Measurements from ENCODE around the gene NUCB2. TPM values are rescaled to one million over a fixed set of nuclear protein-coding genes. Genes with fewer than 3 reads are reported as not detected.
"Not testable (repeated sequence)": the region's sequence is repeated elsewhere in the genome, so short reads cannot be mapped to it uniquely, and the experiment has no call there.

Gene NUCB2
- total and polyA plus RNA-seq, 2 of the 13 experiments (the other 11 are each of a cell fraction or from before 2014, with no cell fraction given), result 54.2 to 82.4 TPM

DNA sequence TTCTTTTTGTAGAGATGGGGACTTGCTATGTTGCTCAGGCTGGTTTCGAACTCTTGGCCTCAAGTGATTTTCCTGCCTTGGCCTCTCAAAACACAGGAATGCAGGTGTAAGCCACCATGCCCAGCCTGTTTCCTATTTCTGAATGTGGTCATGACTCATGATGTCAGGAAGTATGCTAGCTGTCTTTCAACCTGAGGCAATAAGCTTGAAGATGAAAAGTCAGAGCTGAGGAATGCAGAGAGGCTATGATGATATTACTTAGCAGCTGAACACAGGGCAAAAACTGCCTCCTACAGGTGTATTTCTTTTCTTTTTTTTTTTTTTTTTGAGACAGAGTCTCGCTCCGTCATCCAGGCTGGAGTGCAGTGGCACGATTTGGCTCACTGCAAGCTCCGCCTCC, 9.0 kb upstream of the NUCB2 start:
- Histone ChIP-seq H3K4me3 (replicated peaks in 1 of 3; ENCODE audit: insufficient read depth in 1 of 3, low read depth in 2 of 3, low read length in 3 of 3) (no peak overlapping the region), H3K4me2 (ENCODE audit: low read depth, low read length) (no peak overlapping the region), H3K27ac (ENCODE audit: extremely low read length, insufficient read depth, low read length) (no peak overlapping the region), H3K36me3 (replicated peaks in 1 of 2; ENCODE audit: control insufficient read depth in 1 of 2, insufficient read depth in 2 of 2, low read length in 2 of 2) (no peaks in the 10 kb centered on the region), H3K4me1 (ENCODE audit: insufficient read depth, low read length) (0 out of 2 replicates have a peak, but pooled peaks cover under 1% of the 10 kb centered on the region), H3K79me2 (ENCODE audit: insufficient read depth, low read length) (no peaks in the 10 kb centered on the region), H3K9ac (ENCODE audit: insufficient read depth, low read depth, low read length) (no peak overlapping the region), H2AFZ (ENCODE audit: low read length) (no peak overlapping the region), H3K27me3 (ENCODE audit: control insufficient read depth in 1 of 2, insufficient read depth in 2 of 2, low read length in 2 of 2) (no peaks in the 10 kb centered on the region), H3K9me3 (ENCODE audit: low read length) (no peaks in the 10 kb centered on the region), H4K20me1 (ENCODE audit: insufficient read depth, low read length) (no peaks in the 10 kb centered on the region)
- FAIRE-seq (no peak), ATAC-seq (no peak), DNase-seq (ENCODE audit: low spot score) (no peak)
- WGBS (ENCODE audit: low lambda C conversion rate), result 79% methylated on average over 5 of the region's 5 CpGs
- intact Hi-C loops (cut with micrococcal nuclease; ENCODE audit: unreplicated experiment), result no loop called here
- ChIA-PET POLR2A (no interaction called here), CTCF (ENCODE audit: low intra/inter-chr PET ratio, low total read pairs) (no interaction called here)
- no TSS peak for BruUV-seq (replicated peaks)
- TF ChIP-seq, protein P1, sequence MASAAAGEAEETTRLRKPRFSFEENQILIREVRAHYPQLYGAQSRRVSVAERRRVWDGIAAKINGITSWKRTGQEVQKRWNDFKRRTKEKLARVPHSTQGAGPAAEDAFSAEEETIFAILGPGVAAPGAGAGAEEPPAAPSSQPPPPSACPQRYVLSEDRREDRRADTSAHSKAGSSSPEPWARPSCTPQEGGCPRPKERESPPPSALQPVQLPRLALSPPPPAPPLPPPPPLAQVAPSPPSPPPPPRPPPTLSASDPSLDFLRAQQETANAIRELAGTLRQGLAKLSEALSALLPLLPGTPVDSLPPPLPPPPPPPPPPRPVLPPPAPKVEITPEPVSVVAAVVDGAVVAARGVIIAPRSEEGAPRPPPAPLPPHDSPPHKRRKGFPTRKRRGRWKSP (CRISPR knock-in tag; IDR thresholded peaks at IDR 0.05), result no peak
- no peak for TF ChIP-seq CCDC6 (CRISPR knock-in tag; IDR thresholded peaks at IDR 0.05)
- no peak for TF ChIP-seq ZNF160 (CRISPR knock-in tag; IDR thresholded peaks at IDR 0.05)
- no peak for TF ChIP-seq NBN (conservative IDR thresholded peaks at IDR 0.05)
- TF ChIP-seq, protein P2, sequence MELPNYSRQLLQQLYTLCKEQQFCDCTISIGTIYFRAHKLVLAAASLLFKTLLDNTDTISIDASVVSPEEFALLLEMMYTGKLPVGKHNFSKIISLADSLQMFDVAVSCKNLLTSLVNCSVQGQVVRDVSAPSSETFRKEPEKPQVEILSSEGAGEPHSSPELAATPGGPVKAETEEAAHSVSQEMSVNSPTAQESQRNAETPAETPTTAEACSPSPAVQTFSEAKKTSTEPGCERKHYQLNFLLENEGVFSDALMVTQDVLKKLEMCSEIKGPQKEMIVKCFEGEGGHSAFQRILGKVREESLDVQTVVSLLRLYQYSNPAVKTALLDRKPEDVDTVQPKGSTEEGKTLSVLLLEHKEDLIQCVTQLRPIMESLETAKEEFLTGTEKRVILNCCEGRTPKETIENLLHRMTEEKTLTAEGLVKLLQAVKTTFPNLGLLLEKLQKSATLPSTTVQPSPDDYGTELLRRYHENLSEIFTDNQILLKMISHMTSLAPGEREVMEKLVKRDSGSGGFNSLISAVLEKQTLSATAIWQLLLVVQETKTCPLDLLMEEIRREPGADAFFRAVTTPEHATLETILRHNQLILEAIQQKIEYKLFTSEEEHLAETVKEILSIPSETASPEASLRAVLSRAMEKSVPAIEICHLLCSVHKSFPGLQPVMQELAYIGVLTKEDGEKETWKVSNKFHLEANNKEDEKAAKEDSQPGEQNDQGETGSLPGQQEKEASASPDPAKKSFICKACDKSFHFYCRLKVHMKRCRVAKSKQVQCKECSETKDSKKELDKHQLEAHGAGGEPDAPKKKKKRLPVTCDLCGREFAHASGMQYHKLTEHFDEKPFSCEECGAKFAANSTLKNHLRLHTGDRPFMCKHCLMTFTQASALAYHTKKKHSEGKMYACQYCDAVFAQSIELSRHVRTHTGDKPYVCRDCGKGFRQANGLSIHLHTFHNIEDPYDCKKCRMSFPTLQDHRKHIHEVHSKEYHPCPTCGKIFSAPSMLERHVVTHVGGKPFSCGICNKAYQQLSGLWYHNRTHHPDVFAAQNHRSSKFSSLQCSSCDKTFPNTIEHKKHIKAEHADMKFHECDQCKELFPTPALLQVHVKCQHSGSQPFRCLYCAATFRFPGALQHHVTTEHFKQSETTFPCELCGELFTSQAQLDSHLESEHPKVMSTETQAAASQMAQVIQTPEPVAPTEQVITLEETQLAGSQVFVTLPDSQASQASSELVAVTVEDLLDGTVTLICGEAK (IDR thresholded peaks at IDR 0.05), result no peak
- TF ChIP-seq, protein P2 (CRISPR knock-in tag; IDR thresholded peaks at IDR 0.05), result no peak
- TF ChIP-seq LCORL (IDR thresholded peaks at IDR 0.05), result no peak
- TF ChIP-seq LCORL (CRISPR knock-in tag; IDR thresholded peaks at IDR 0.05), result no peak
- in situ Hi-C loops (cut with HindIII; ENCODE audit: extremely low pct_ligation_motif_present, low pct_unique_long_range_greater_than_20kb), result loop anchor here (25.0 kb wide), 1 partner anchor 155 kb away; no protein-coding TSS in a partner anchor

DNA sequence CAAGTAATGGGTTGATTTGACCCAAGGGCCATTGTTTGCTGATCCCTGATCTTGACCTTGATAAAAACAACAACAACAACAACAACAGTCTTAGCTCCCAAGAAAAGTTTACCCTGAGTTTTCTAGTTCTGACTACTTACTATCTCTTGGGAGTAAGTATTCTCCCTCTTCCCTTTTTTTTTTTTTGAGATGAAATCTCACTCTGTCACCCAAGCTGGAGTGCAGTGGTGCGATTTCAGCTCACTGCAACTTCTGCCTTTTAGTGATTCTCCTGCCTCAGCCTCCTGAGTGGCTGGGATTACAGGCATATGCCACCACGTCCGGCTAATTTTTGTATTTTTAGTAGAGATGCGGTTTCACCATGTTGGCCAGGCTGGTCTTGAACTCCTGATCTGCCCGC, 8.0 kb upstream of the NUCB2 start:
- H3K4me1 ChIP-seq (ENCODE audit: insufficient read depth, low read length); FAIRE-seq; BruUV-seq (replicated peaks); POLR2A ChIA-PET; H4K20me1 ChIP-seq (ENCODE audit: insufficient read depth, low read length); H2AFZ ChIP-seq (ENCODE audit: low read length); CTCF ChIA-PET (ENCODE audit: low intra/inter-chr PET ratio, low total read pairs); H3K4me3 ChIP-seq (replicated peaks in 1 of 3; ENCODE audit: insufficient read depth in 1 of 3, low read depth in 2 of 3, low read length in 3 of 3); H3K79me2 ChIP-seq (ENCODE audit: insufficient read depth, low read length); intact Hi-C loops (cut with micrococcal nuclease; ENCODE audit: unreplicated experiment); ATAC-seq; H3K9me3 ChIP-seq (ENCODE audit: low read length); H3K27me3 ChIP-seq (ENCODE audit: control insufficient read depth in 1 of 2, insufficient read depth in 2 of 2, low read length in 2 of 2); H3K4me2 ChIP-seq (ENCODE audit: low read depth, low read length); DNase-seq (ENCODE audit: low spot score); H3K9ac ChIP-seq (ENCODE audit: insufficient read depth, low read depth, low read length); H3K36me3 ChIP-seq (replicated peaks in 1 of 2; ENCODE audit: control insufficient read depth in 1 of 2, insufficient read depth in 2 of 2, low read length in 2 of 2); H3K27ac ChIP-seq (ENCODE audit: extremely low read length, insufficient read depth, low read length): not testable (repeated sequence)
- in situ Hi-C loops (cut with HindIII; ENCODE audit: extremely low pct_ligation_motif_present, low pct_unique_long_range_greater_than_20kb), result loop anchor here (25.0 kb wide), 1 partner anchor 156 kb away; no protein-coding TSS in a partner anchor
- WGBS (ENCODE audit: low lambda C conversion rate), result 58% methylated on average over 5 of the region's 5 CpGs
